ENCODE data around the gene STAG3. TPM values are rescaled to one million over a fixed set of nuclear protein-coding genes. Genes with fewer than 3 reads are reported as not detected.

STAG3 gene
- total RNA-seq, 4 donors from 2014 or later: 0.65 to 3.6 (median 1.9) TPM

GRCh38 chr7:100247152-100247757 is 69.5 kb downstream of the STAG3 start:
- no peak for TF ChIP-seq CTCF (IDR thresholded peaks at IDR 0.05; ENCODE audit: low read depth)

- TF ChIP-seq CTCF (IDR thresholded peaks at IDR 0.05; ENCODE audit: low read depth): no peak
These were observed 70.8 kb downstream of the STAG3 start for GRCh38 chr7:100248483-100248882.

- TF ChIP-seq CTCF (IDR thresholded peaks at IDR 0.05; ENCODE audit: low read depth): no peak
These were observed 79.3 kb downstream of the STAG3 start for GRCh38 chr7:100257017-100257416.

Other genes with a start within 250 kb of the STAG3 start
- gene GJC3, start 248.3 kb upstream of the STAG3 start, total RNA-seq: 1 to 10 TPM in 1 of 4 donors, under 1 TPM in 1, not detected in 2; 0.68 to 2.1 TPM
- gene AZGP1, start 201.9 kb upstream of the STAG3 start, total RNA-seq: 100 to 1,000 TPM in 1 of 4 donors, 10 to 100 TPM in 3; 31.5 to 411 (median 51.0) TPM
- 10 to 100 TPM; 28.5 to 39.9 (median 33.8) TPM for gene ZKSCAN1, start 162.3 kb upstream of the STAG3 start, total RNA-seq
- gene ZSCAN21, start 128.1 kb upstream of the STAG3 start, total RNA-seq: 10 to 100 TPM in 3 of 4 donors, 1 to 10 TPM in 1; 6.7 to 15.6 (median 12.1) TPM
- 10 to 100 TPM; 14.8 to 29.3 (median 25.2) TPM for gene ZNF3, start 96.2 kb upstream of the STAG3 start, total RNA-seq
- gene COPS6, start 88.9 kb upstream of the STAG3 start, total RNA-seq: 10 to 100 TPM; 50.5 to 74.4 (median 57.0) TPM
- 10 to 100 TPM; 20.1 to 66.1 (median 46.7) TPM for gene MCM7, start 76.5 kb upstream of the STAG3 start, total RNA-seq
- gene AP4M1, start 76.3 kb upstream of the STAG3 start, total RNA-seq: 10 to 100 TPM in 3 of 4 donors, 1 to 10 TPM in 1; 6.7 to 25.6 (median 18.0) TPM
- 10 to 100 TPM in 3 of 4 donors, 1 to 10 TPM in 1; 9.8 to 36.2 (median 26.2) TPM for gene TAF6, start 58.6 kb upstream of the STAG3 start, total RNA-seq
- 10 to 100 TPM in 1 of 4 donors, 1 to 10 TPM in 3; 5.3 to 13.0 (median 8.2) TPM for gene CNPY4, start 58.3 kb upstream of the STAG3 start, total RNA-seq
- gene MBLAC1, start 51.0 kb upstream of the STAG3 start, total RNA-seq: 1 to 10 TPM in 3 of 4 donors, under 1 TPM in 1; 0.66 to 2.7 (median 2.3) TPM
- 100 to 1,000 TPM; 142 to 268 (median 250) TPM for gene LAMTOR4, start 29.0 kb upstream of the STAG3 start, total RNA-seq
- 1 to 10 TPM; 2.6 to 6.7 (median 4.6) TPM for gene TRAPPC14, start 19.2 kb upstream of the STAG3 start, total RNA-seq
- gene GAL3ST4, start 9.3 kb upstream of the STAG3 start, total RNA-seq: 1 to 10 TPM in 3 of 4 donors, under 1 TPM in 1; 0.85 to 3.6 (median 1.5) TPM
- gene GPC2, start 537 bp upstream of the STAG3 start, total RNA-seq: 1 to 10 TPM in 1 of 4 donors, under 1 TPM in 1, not detected in 2; 0.66 to 2.7 TPM
- gene PVRIG, start 42.0 kb downstream of the STAG3 start, total RNA-seq: under 1 TPM in 3 of 4 donors, not detected in 1; 0.34 to 0.66 (median 0.49) TPM
- not detected for gene SPDYE3, start 129.8 kb downstream of the STAG3 start, total RNA-seq
- 100 to 1,000 TPM in 1 of 4 donors, 10 to 100 TPM in 3; 21.8 to 154 (median 34.0) TPM for gene PILRB, start 180.2 kb downstream of the STAG3 start, total RNA-seq
- gene PILRA, start 195.6 kb downstream of the STAG3 start, total RNA-seq: 10 to 100 TPM in 2 of 4 donors, 1 to 10 TPM in 2; 8.0 to 44.2 (median 9.9) TPM